Trophoblast cell (in vitro differentiated cells and primary cell): ENCODE measurements around the gene CHST10.

Experiments used
- DNase-seq, 2 donors: peaks; one replicate each; pipeline ENCODE4 v3.0.0-alpha.2; 2016
- H2AFZ ChIP-seq: 2 replicates; pipeline ENCODE4 v1.6.1; 2013; ENCODE audit warnings: low read length, moderate library complexity, mild to moderate bottlenecking; ENCODE audit not compliant: insufficient read depth, poor library complexity
- H2AK5ac ChIP-seq: 2 replicates; pipeline ENCODE4 v1.6.1; 2013; ENCODE audit warnings: mild to moderate bottlenecking, low read length
- H2BK120ac ChIP-seq: 2 replicates; pipeline ENCODE4 v1.6.1; 2013; ENCODE audit warnings: low read length, mild to moderate bottlenecking, moderate library complexity; ENCODE audit not compliant: insufficient read depth, poor library complexity
- H2BK12ac ChIP-seq: 2 replicates; pipeline ENCODE4 v1.6.1; 2013; ENCODE audit warnings: mild to moderate bottlenecking, low read length, moderate library complexity
- H2BK5ac ChIP-seq: 2 replicates; pipeline ENCODE4 v1.6.1; 2013; ENCODE audit warnings: low read length, low read depth, moderate library complexity, mild to moderate bottlenecking; ENCODE audit not compliant: poor library complexity
- H3K14ac ChIP-seq: 2 replicates; pipeline ENCODE4 v1.6.1; 2013; ENCODE audit warnings: mild to moderate bottlenecking, low read length
- H3K18ac ChIP-seq: 2 replicates; pipeline ENCODE4 v1.6.1; 2013; ENCODE audit warnings: mild to moderate bottlenecking, low read length
- H3K23ac ChIP-seq: 2 replicates; pipeline ENCODE4 v1.6.1; 2013; ENCODE audit warnings: low read length
- H3K27ac ChIP-seq: 2 replicates; pipeline ENCODE4 v1.5.1; 2013; ENCODE audit warnings: low read depth, mild to moderate bottlenecking, inconsistent platforms, low read length, moderate library complexity
- H3K27me3 ChIP-seq: 2 replicates; pipeline ENCODE4 v1.6.1; 2013; ENCODE audit warnings: inconsistent platforms, mild to moderate bottlenecking, low read length, moderate library complexity; ENCODE audit not compliant: insufficient read depth
- H3K36me3 ChIP-seq, 2 experiments: 1 replicate in 1 of 2; 2 replicates in 1 of 2; pipeline ENCODE4 v1.6.1; 2013; ENCODE audit warnings: low read length in 2 of 2, mild to moderate bottlenecking in 2 of 2, moderate library complexity in 1 of 2; ENCODE audit not compliant: insufficient read depth in 2 of 2, control insufficient read depth in 1 of 2
- H3K4ac ChIP-seq: 2 replicates; pipeline ENCODE4 v1.6.1; 2013; ENCODE audit warnings: low read depth, mild to moderate bottlenecking, low read length, moderate library complexity
- H3K4me1 ChIP-seq, 2 experiments: 1 replicate in 1 of 2; 2 replicates in 1 of 2; pipeline ENCODE4 v1.6.1; 2013; ENCODE audit warnings: low read length in 2 of 2, mild to moderate bottlenecking in 2 of 2, moderate library complexity in 1 of 2; ENCODE audit not compliant: insufficient read depth in 2 of 2, control insufficient read depth in 1 of 2
- H3K4me2 ChIP-seq: 2 replicates; pipeline ENCODE4 v1.6.1; 2013; ENCODE audit warnings: inconsistent platforms, mild to moderate bottlenecking, low read length, moderate library complexity
- H3K4me3 ChIP-seq: 2 replicates; pipeline ENCODE4 v1.5.1; 2013; ENCODE audit warnings: mild to moderate bottlenecking, low read depth, low read length, inconsistent platforms
- H3K79me1 ChIP-seq: one replicate; pipeline ENCODE4 v1.6.1; 2013; ENCODE audit warnings: low read length
- H3K79me2 ChIP-seq: 2 replicates; pipeline ENCODE4 v1.6.1; 2013; ENCODE audit warnings: low read length, mild to moderate bottlenecking; ENCODE audit not compliant: control insufficient read depth, insufficient read depth, poor library complexity
- H3K9ac ChIP-seq: 2 replicates; pipeline ENCODE4 v1.6.1; 2013; ENCODE audit warnings: mild to moderate bottlenecking, low read length
- H3K9me3 ChIP-seq: 2 replicates; pipeline ENCODE4 v1.6.1; 2013; ENCODE audit warnings: low read depth, mild to moderate bottlenecking, control low read depth, inconsistent platforms, low read length; ENCODE audit not compliant: insufficient read depth
- H4K12ac ChIP-seq: 2 replicates; pipeline ENCODE4 v1.6.1; 2013; ENCODE audit warnings: low read depth, mild to moderate bottlenecking, low read length, moderate library complexity
- H4K8ac ChIP-seq: 2 replicates; pipeline ENCODE4 v1.6.1; 2013; ENCODE audit warnings: low read depth, mild to moderate bottlenecking, low read length, moderate library complexity
- H4K91ac ChIP-seq: one replicate; pipeline ENCODE4 v1.6.1; 2013; ENCODE audit warnings: low read depth, mild to moderate bottlenecking, low read length, moderate library complexity
- WGBS: extraction: QIAGEN DNeasy Blood & Tissue Kit; methylation state at CpG from one replicate; pipeline ENCODE4 v1.1.7; 2013; ENCODE audit warnings: missing lambda C conversion rate; ENCODE audit not compliant: insufficient read length, insufficient coverage; ENCODE audit errors: extremely low coverage; 5-methylcytosine and 5-hydroxymethylcytosine counted together

Gene CHST10

GRCh38 chr2:100399714-100400113 is 17.8 kb downstream of the CHST10 start:
- H3K36me3 ChIP-seq: peaks cover 18 to 22% of the 10 kb centered on the region in 2 experiments
- DNase-seq: no peak
- H3K18ac ChIP-seq: no peak overlapping the region
- no peak overlapping the region for H2BK120ac ChIP-seq
- H3K14ac ChIP-seq: no peak overlapping the region
- H4K91ac ChIP-seq: no peak overlapping the region
- H2BK5ac ChIP-seq: no peak overlapping the region
- H2AK5ac ChIP-seq: no peak overlapping the region
- no peak overlapping the region for H2BK12ac ChIP-seq
- H3K4me1 ChIP-seq: peaks cover 0 to 6% of the 10 kb centered on the region in 2 experiments
- H3K9ac ChIP-seq: no peak overlapping the region
- H3K4me3 ChIP-seq: no peak overlapping the region
- H3K27me3 ChIP-seq: no peaks in the 10 kb centered on the region
- no peaks in the 10 kb centered on the region for H3K79me1 ChIP-seq
- H3K4ac ChIP-seq: no peak overlapping the region
- H3K9me3 ChIP-seq: no peaks in the 10 kb centered on the region
- no peak overlapping the region for H4K8ac ChIP-seq
- no CpG with 5 or more reads among the region's 9 CpGs for WGBS
- no peak overlapping the region for H2AFZ ChIP-seq
- H4K12ac ChIP-seq: no peak overlapping the region
- H3K27ac ChIP-seq: no peak overlapping the region
- H3K23ac ChIP-seq: no peak overlapping the region
- no peak overlapping the region for H3K4me2 ChIP-seq
- no peaks in the 10 kb centered on the region for H3K79me2 ChIP-seq

GRCh38 chr2:100397976-100398375 is 19.5 kb downstream of the CHST10 start:
- Histone ChIP-seq H3K27me3 (no peaks in the 10 kb centered on the region), H3K36me3 (peaks cover 24 to 31% of the 10 kb centered on the region in 2 experiments), H3K4me1 (peaks cover 0 to 6% of the 10 kb centered on the region in 2 experiments), H2AFZ (no peak overlapping the region), H4K91ac (no peak overlapping the region), H3K79me1 (no peaks in the 10 kb centered on the region), H3K4me2 (no peak overlapping the region), H3K4me3 (no peak overlapping the region), H3K27ac (no peak overlapping the region), H3K14ac (no peak overlapping the region), H3K23ac (no peak overlapping the region), H2BK12ac (no peak overlapping the region), H4K8ac (no peak overlapping the region), H4K12ac (no peak overlapping the region), H2AK5ac (no peak overlapping the region), H2BK5ac (no peak overlapping the region), H3K9ac (no peak overlapping the region), H3K4ac (no peak overlapping the region), H3K18ac (no peak overlapping the region), H2BK120ac (no peak overlapping the region), H3K9me3 (no peaks in the 10 kb centered on the region), H3K79me2 (no peaks in the 10 kb centered on the region)
- no CpG with 5 or more reads among the region's 9 CpGs for WGBS
- DNase-seq: no peak

GRCh38 chr2:100397118-100397860 is 20.2 kb downstream of the CHST10 start:
- DNase-seq: no peak
- Histone ChIP-seq H4K91ac (no peak overlapping the region), H3K9me3 (no peaks in the 10 kb centered on the region), H4K12ac (no peak overlapping the region), H2BK120ac (no peak overlapping the region), H3K14ac (no peak overlapping the region), H3K9ac (no peak overlapping the region), H3K27ac (no peak overlapping the region), H3K23ac (no peak overlapping the region), H2AFZ (no peak overlapping the region), H3K79me1 (no peaks in the 10 kb centered on the region), H3K4me2 (no peak overlapping the region), H3K36me3 (peaks cover 21 to 32% of the 10 kb centered on the region in 2 experiments), H3K4ac (no peak overlapping the region), H3K79me2 (no peaks in the 10 kb centered on the region), H2AK5ac (no peak overlapping the region), H2BK12ac (no peak overlapping the region), H3K27me3 (no peaks in the 10 kb centered on the region), H2BK5ac (no peak overlapping the region), H3K4me3 (no peak overlapping the region), H4K8ac (no peak overlapping the region), H3K4me1 (peaks cover 0 to 6% of the 10 kb centered on the region in 2 experiments), H3K18ac (no peak overlapping the region)
- no CpG with 5 or more reads among the region's 12 CpGs for WGBS

- no peak overlapping the region for H2AK5ac ChIP-seq
- no peaks in the 10 kb centered on the region for H3K9me3 ChIP-seq
- H4K91ac ChIP-seq: no peak overlapping the region
- WGBS: no CpG with 5 or more reads among the region's 5 CpGs
- H2AFZ ChIP-seq: no peak overlapping the region
- H3K18ac ChIP-seq: no peak overlapping the region
- peaks cover 0 to 6% of the 10 kb centered on the region in 2 experiments for H3K4me1 ChIP-seq
- no peak overlapping the region for H2BK120ac ChIP-seq
- no peak overlapping the region for H3K4me2 ChIP-seq
- H3K4ac ChIP-seq: no peak overlapping the region
- no peaks in the 10 kb centered on the region for H3K79me1 ChIP-seq
- H3K36me3 ChIP-seq: peaks cover 25 to 34% of the 10 kb centered on the region in 2 experiments
- no peak overlapping the region for H3K23ac ChIP-seq
- H3K79me2 ChIP-seq: no peaks in the 10 kb centered on the region
- no peak overlapping the region for H2BK5ac ChIP-seq
- no peak overlapping the region for H3K4me3 ChIP-seq
- no peak overlapping the region for H2BK12ac ChIP-seq
- no peak overlapping the region for H3K14ac ChIP-seq
- H3K27ac ChIP-seq: no peak overlapping the region
- H4K8ac ChIP-seq: no peak overlapping the region
- H3K9ac ChIP-seq: no peak overlapping the region
- H4K12ac ChIP-seq: no peak overlapping the region
- DNase-seq: no peak
- no peaks in the 10 kb centered on the region for H3K27me3 ChIP-seq
These were observed 21.0 kb downstream of the CHST10 start for GRCh38 chr2:100396483-100396882.
